ENCODE measurements around the gene ADAP1.
A peak's percentile ranks its signal among the peaks of the same experiment; 100 is the strongest.
"Not testable (repeated sequence)": the region's sequence is repeated elsewhere in the genome, so short reads cannot be mapped to it uniquely, and the experiment has no call there.

ADAP1 gene, protein sequence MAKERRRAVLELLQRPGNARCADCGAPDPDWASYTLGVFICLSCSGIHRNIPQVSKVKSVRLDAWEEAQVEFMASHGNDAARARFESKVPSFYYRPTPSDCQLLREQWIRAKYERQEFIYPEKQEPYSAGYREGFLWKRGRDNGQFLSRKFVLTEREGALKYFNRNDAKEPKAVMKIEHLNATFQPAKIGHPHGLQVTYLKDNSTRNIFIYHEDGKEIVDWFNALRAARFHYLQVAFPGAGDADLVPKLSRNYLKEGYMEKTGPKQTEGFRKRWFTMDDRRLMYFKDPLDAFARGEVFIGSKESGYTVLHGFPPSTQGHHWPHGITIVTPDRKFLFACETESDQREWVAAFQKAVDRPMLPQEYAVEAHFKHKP

DNA sequence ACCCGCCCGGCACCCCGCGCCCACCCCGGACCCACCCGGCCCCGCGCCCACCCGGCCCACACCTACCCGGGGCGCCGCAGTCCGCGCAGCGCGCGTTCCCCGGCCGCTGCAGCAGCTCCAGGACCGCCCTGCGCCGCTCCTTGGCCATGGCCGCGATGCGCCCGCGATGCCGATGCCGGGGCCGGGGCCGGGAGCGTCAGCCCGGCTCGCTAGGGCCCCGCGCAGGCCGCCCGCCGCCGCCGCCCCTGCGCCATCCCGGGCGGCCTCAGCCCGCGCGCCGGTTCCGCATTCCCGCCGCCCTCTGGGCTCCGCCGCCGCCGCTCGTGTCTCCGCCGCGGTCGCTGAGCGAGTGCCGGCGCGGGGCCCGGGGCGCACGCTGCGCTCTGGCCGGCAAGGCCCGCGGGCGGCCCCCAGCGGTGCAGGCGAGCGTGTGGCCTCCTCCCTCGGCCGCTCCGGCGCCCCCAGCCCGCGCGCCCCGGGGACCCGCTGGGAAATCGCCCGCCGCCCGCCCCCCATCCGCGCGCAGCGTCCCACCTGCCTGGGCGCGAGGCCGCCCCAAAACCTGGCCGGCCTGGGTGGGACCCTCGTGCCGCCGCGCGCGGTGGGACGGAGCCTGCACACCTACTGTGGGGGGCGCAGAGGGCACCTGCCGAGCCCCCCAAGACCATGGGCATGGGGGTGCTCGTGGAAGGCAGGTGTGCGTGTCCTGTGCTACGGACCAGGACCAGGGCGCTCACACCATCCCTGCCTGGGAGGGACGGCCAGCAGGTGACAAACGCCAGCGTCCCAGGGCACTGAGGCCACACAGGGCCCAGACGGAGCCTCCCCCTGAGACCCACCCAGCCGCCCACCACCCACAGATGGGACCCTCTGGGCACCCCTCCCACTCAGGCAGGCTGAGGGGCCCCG, at the start of gene ADAP1:
Gene ADAP1, minus strand, starts transcription at position 351 of the 909 bp plus-strand sequence. Its CDS starts 203 bp downstream, at position 148.
- DNase-seq, result no peak

DNA sequence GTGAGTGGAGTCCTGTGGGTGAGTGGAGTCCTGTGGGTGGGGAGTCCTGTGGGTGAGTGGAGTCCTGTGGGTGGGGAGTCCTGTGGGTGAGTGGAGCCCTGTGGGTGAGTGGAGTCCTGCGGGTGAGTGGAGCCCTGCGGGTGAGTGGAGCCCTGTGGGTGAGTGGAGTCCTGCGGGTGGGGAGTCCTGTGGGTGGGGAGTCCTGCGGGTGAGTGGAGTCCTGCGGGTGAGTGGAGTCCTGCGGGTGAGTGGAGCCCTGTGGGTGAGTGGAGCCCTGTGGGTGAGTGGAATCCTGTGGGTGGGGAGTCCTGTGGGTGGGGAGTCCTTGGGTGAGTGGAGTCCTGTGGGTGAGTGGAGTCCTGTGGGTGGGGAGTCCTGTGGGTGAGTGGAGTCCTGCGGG, 48.0 kb upstream of the ADAP1 start:
- DNase-seq, result not testable (repeated sequence)

DNA sequence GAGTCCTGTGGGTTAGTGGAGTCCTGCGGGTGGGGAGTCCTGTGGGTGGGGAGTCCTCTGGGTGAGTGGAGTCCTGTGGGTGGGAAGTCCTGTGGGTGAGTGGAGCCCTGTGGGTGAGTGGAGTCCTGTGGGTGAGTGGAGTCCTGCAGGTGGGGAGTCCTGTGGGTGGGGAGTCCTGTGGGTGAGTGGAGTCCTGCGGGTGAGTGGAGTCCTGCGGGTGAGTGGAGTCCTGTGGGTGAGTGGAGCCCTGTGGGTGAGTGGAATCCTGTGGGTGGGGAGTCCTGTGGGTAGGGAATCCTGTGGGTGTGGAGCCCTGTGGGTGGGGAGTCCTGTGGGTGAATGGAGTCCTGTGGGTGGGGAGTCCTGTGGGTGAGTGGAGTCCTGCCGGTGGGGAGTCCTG, 47.5 kb upstream of the ADAP1 start:
- not testable (repeated sequence) for DNase-seq

DNA sequence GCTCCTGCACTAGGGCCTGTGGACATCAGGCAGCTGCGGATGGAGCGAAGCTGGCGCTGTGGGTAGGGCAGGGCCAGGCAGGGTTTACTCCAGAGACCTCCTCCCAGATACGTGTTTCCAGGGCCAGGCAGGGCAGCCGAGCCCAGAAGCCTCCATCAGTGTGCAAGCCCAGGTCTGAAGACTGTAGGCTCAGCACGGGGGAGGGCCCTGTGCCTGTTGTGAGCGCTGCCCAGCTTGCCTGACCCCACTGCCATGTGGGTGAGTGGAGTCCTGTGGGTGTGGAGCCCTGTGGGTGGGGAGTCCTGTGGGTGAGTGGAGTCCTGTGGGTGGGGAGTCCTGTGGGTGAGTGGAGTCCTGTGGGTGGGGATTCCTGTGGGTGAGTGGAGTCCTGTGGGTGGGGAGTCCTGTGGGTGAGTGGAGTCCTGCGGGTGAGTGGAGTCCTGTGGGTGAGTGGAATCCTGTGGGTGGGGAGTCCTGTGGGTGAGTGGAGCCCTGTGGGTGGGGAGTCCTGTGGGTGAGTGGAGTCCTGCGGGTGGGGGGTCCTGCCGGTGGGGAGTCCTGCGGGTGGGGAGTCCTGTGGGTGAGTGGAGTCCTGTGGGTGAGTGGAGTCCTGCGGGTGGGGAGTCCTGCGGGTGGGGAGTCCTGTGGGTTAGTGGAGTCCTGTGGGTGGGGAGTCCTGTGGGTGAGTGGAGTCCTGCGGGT, 46.7 kb upstream of the ADAP1 start:
- not testable (repeated sequence) for DNase-seq

DNA sequence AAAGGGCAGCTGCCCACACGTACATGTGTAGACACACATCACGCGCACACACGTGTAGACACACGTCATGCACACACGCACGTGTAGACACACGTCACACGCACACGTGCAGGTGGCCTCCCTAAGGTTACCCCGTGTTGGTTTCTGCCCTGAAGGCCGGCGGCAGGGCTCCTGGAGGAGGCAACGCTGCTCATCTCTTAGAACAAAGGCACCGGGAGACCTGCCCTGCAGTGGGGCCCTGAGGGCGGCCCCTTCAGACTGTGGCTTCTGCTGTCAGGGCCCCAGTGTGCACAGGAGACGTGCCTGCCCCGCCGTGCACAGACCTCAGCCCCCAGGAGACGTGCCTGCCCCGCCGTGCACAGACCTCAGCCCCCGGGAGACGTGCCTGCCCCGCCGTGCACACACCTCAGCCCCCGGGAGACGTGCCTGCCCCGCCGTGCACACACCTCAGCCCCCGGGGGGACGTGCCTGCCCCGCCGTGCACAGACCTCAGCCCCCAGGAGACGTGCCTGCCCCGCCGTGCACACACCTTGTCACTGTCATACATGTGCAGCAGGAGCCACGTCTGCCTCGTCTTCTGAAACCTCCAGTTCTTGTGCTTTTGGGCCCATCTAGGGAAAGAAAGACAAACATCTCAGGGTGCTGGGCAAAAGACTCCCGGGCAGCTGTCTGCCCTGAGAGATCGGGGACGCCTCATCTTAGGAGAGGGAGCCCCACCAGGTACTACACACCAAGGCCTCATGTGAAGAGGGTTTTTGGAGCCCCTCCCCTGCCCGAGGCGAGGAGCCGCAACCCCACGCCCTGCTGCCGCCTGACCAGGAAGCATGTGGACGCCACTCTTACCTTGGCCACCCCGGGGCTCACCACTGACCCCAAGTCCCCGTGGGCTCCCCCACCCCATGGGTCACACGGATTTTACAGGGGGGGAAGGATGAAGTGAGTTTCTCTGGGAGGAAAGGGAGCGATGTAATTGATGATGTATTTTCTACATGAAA, 45.8 kb upstream of the ADAP1 start:
- DNase-seq, result no peak

DNA sequence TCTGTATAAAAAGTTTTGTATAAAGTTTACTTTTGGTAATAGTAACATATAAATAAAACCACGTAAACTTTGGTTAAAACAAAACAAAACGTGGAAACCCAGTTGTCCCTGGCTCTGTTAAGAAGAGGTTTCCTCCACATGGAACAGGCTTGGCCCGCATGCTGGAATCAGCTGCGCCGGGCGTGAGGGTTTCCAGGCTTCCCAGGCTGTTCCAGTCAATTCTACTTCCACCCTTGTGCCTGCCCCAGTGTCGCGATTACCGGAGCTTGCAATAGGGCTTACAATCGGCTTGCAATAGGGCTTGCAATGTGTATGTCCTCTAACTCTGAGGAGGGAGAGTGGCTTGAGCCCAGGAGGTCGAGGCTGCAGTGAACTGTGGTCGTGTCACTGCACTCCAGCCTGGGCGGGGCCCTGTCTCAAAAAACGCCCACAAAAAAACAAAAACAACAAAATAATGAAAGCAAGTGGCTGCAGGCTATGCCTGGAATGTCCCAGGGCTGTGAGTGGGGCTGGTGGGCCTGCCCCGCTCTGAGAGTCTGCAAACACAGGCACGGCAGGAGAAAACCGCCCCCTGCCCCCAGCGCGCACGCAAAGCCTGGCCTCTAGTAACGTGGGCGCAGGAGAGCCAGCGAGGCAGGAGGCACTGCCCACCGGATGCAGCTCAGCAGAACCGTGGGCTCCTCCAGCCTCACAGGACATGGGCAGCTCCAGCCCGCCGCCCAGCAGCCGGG, 44.8 kb upstream of the ADAP1 start:
- DNase-seq, result no peak

DNA sequence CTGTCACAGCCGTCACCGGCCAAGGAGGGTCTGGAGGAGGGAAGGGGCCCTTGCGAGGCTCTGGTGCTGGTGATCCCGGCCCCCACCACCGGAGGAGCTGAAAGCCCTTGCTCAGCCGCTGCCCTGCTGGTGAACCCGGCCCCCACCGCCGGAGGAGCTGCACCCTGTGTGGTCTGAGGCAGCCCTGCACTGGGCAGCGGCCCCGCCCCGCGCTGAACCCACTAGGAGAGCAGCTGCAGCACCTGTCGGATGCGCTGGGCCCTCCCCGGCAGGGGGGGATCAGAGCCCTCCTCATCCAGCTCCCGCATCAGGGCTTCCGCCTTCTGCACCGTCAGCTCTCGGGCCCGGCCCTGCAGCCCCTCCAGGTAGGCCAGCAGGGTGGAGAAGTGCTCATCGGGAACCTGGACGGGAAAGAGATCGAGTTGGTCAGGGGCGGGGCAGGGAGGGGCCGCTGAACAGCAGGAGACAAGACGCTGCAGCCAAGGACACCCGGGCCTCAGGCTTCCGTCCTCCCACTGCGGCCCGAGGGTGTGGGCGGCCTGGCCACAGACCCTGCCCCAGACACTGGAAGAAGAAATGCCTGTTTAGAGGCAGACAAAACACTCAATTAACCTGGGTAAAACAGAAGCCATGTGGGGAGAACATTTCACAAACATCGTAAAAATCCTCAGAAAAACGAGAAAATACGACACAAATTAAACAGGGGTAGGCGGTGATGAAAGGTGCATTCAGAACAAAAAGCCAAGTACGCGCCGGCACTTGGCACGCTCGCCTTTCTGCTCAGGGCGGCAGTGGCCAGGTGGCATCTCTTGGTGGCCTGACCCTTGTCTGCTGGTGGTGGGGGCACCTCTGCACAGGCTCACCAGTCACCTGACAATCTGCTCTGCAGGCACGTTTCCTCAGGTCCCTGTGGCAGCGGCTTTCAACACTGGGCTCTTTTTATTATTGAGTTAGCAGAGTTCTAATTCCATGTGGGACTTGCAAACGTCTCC, 43.2 kb upstream of the ADAP1 start:
- no peak for DNase-seq

DNA sequence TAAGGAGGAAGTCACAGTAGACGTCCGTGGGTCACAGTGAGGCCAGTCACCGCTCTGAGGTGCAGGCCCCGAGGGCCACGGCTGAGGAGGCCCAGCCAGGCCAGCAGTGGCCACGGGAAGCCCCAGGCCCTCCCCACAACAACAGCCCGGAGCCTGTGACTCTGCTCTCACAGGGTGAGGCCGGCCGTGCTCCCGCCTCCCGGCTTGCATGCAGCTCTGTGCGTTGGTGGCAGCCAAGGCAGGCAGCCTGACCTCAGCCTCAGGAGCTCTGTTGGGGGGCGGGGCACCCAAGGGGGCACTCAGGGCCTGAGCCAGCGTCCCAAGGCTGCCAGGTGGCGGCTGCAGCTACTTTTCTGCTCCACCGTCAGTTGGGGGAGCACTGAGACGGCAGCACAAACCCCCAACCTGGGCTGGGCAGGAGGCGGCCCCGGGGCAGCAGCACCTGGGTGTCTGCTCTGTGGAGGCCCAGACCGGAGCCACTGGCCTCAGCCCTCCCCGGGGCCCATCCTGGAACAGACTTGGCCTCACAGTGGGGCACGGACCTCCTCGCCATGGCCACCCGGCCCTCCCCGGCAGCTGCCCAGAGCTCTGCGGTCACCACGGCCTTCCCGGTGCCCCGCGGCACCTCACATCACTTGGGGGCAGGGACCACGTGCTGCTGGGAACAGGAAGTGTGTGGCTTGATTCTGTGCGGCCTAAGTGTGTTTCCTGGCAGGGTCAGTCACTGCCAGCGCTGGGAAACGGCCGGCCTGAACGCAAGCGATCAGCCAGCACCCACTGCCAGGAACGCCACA, 41.8 kb upstream of the ADAP1 start:
- no peak for DNase-seq

DNA sequence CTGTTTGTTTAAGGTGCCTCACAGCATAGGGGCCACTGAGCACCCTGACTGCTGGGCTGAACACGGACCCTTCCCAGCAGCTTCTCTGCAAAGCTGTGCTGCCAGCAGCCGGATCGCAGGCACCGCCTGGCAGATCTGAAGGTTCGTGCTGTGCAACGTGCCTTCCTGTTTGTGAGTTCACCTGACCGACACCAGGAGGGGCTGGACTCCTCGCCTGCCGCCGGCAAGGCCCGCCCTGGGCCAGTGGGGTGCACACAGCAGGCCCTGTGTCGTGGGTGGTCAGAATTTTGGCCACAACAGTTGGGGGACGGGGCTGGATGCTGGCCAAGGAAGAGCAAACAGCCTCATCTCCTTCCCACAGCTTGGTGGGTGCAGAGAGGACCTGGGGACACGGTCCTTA, 41.1 kb upstream of the ADAP1 start:
- no peak for DNase-seq

DNA sequence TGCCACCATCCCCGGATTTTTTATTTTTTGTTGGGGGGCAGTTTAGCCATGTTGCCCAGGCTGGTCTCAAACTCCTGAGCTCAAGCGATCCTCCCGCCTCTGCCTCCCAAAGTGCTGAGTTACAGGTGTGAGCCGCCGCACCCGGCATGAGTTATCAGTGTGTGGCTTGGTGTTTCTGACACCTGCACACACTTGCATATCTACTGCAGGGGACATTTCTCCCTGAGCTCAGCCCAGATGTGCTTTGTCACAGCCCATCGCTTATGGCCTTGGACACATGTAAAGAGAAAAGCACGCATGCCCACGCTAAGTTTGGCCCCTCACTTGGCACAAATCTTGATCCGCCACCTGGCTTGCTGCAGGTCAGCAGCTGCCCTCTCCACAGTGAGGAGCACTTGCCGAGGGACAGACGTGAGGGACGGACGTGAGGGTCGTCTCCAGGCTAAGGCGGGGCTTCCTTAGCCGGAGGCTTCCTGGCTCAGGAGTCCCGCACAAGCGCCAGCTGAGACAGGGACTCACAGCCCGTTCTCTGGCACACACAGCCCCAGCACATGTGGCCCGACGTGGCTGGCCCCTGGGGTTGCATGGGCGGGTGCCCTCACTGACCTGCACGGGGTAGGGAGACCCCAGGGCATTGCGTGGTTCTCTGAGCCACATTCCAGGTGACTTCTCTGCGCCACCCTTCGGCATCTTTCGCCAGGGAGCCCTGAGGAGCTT, 40.3 kb upstream of the ADAP1 start:
- no peak for DNase-seq

DNA sequence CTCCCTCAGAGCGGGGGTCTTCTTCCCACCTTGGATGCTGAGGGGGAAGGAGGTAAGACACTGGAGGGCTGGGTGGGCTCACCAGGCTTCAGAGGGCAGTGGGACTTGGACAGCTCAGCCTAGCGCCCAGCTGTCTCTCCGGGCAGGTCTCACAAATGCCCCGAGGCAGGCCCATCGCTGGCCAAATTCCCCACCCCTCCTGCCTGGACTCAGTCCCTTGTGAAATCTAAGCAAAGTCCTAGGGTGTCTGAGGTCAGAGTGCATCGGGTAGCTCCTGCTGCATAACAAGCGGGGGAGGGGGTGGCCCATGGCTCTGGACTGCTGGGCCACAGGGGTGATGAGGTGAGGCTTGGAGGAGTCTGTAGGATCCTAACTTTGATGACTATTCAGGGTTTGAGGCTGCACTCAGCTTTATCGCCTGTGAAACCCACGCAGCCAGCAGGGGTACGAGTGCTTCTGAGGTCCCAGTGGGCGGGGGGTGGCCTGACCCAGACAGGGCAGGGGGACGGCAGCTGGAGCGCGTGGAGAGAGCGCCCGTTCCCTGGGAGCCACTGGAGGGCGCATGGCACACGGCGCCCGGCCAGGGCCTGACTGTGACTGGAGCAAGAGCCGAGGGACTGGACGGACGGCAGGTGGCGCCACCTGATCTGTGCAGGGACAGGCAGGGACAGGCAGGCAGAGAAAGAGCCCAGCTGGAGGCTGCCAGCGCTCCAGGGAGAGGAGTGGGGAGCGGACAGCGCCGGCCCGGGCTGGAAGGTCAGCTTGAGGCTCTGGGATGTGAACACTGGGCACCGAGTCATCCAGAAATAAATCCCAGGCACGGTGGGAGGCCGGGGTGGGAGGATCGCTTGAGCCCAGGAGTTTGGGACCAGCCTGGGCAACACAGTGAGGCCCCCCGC, 38.5 kb upstream of the ADAP1 start:
- DNase-seq, result peak; percentile 92

DNA sequence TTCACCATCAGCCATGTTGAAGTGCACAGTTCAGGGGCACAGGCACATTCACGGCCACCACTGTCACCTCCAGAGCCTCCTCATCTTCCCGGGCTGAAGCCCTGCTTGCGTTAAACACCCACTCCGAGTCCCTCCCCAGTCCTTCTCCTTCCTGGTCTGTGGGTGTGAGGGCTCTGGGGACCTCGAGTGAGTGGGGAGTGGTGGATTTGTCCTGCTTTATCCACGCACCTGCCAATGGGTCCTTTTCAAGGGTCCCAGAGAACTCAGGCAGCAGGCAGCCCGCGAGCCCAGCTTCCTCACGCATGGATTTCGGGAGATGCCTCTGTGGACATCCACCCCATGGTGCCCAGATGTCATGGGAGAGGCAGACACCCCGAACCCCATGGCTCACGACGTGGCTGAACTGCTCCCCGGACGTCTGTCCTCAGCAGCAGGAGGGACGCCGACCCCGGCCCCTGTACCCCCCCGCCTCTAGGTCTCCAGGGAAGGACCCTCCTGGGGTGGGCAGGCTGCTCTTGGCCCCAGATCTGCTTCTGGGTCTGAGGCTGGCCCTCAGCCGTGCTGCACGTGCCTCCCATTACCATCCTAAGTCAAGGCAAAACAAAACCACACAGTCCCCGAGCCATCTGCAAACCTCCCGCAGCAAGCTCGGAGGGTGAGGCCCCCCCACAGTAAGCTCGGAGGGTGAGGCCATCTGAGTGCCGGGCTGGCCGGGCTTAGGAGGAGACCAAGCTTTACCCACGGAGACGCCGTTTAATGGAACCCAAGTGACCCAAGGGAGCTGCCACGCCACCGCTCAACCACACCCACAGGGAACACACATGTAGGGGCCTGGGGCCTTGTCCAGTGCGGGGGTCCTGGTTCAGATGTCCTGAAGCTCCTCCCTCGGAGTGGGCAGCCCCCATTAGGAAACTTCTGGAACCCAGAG, 37.5 kb upstream of the ADAP1 start:
- DNase-seq, result no peak

DNA sequence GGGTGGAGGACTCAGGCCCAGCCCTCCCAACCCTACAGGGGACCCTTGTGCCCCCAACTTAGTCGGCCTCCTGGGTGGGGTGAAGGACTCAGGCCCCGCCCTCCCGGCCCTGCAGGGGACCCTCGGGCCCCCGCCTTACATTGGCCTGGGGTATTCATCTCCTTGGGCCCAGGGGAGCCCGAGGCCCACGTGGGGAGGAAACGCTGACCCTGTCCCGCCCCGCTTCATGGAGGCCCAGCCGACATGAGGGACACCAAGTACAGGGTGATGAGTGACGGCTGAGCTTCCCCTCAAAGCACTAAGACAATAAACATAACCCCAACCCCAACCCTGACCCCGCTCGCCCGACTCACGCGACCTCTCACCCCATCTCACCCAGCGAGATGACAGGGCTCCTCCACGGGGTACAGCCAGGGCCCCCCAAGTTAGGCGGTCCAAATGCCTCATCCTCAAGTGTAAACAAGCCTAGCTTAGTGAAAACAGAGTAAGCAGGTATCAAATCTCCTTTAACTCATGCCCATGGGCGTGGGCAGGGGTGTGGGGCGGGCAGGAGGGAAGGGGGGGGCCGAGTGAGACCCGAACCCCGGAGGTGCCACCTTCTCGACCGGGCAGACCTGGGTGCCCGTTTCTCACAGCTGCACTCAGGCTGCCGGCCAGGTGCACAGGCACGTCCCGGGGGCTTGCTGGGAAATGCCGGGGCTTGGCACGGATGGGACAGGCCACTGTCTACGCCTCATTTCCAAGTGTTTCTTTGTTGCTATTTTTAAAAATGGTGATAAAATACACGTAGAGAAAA, 36.7 kb upstream of the ADAP1 start:
- DNase-seq, result no peak

DNA sequence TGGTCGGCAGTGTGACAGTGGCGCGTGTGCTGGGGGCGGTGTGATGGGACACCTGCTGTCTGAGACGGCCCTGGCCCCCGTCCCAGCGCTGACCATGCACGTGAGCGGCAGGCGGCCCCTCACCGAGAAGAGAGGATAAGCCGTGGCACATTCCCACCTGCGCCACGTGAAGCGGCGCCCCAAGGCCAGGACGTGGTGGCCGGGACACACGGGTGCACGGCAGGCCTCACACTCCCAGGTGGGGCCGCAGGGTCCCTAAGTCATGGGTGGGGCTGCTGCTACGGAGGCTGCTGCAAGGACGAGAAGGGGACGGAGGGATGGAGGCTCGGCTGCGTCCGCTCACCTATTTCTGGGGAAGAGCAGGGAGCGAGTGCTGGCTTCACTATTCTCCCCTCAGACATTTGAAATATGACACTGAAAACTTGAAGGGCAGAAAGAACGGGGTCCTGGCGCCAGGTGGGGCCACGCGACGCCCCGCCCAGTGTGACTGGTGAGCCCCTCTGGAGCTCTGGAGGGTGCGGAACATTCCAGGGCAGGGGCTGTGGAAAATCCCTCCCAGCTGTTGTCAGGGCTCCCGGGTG, 36.0 kb upstream of the ADAP1 start:
- no peak for DNase-seq

DNA sequence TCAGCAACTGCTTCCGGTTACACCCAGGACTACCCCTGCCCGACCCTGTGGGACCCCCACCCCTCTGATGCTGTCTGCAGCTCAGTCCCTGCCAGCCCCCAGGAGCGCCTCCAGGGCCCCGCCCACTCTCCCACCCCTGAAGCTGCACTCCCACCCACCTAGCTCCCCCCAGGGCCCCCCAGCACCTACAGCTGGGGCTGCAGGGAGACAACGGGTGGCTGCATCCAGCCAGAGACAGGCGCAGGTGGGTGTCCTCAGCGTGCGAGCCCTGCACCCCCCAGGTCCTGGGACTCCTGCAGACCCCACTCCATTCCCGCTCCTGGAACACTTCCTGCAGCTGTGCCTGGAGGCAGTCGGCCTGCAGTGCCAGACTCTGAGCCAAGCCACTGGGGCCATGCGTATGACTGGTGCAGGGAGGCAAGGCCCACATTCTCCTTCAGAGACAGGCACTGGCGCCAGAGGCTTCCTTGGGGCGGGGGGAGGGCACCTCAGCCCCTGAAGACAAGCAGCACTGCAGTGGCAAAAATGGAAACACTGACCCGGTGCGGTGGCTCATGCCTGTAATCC, 34.6 kb upstream of the ADAP1 start:
- no peak for DNase-seq

Measured in NCI-H2107 (cell line).